Activated CD8-positive, alpha-beta T cell treated with anti-CD3 and anti-CD28 coated beads for 36 hours (primary cell): Measurements from ENCODE around the gene RAD51B. TPM values are rescaled to one million over a fixed set of nuclear protein-coding genes. Genes with fewer than 3 reads are reported as not detected.

ENCODE experiments used
- ATAC-seq: fragments of 200-7000 bp; cut with Tn5 transposase; one replicate; pipeline ENCODE4 v1.10.0; 2021; ENCODE audit warnings: mild to moderate bottlenecking, moderate library complexity
- CTCF ChIA-PET: fragments of 350-600 bp; sonication (Branson Sonifier 250); formaldehyde crosslinking; loops from one replicate; lab custom pipeline; 2021; ENCODE audit warnings: antibody characterized with exemption; lab: Charles Lee
- POLR2A ChIA-PET: fragments of 350-600 bp; sonication (Branson Sonifier 250); formaldehyde crosslinking; loops from one replicate; lab custom pipeline; 2021; ENCODE audit warnings: antibody characterized with exemption; lab: Charles Lee
- DNase-seq: peaks from one replicate; pipeline ENCODE4 v3.0.0-alpha.2; 2020
- H3K27ac Mint-ChIP-seq: one replicate; pipeline ENCODE4 v1.8.0; 2021; ENCODE audit warnings: mild to moderate bottlenecking, mixed read lengths
- H3K27me3 Mint-ChIP-seq: one replicate; pipeline ENCODE4 v1.8.0; 2021; ENCODE audit warnings: mixed read lengths
- H3K36me3 Mint-ChIP-seq: one replicate; pipeline ENCODE4 v1.8.0; 2021; ENCODE audit warnings: low read depth, mixed read lengths
- H3K4me1 Mint-ChIP-seq: one replicate; pipeline ENCODE4 v1.8.0; 2021; ENCODE audit warnings: low read depth, mixed read lengths
- H3K4me3 Mint-ChIP-seq: one replicate; pipeline ENCODE4 v1.8.0; 2021; ENCODE audit warnings: mild to moderate bottlenecking, moderate library complexity, mixed read lengths
- H3K9me3 Mint-ChIP-seq: one replicate; pipeline ENCODE4 v1.8.0; 2021; ENCODE audit warnings: mixed read lengths
- intact Hi-C: fragments of 100-400 bp; cut with micrococcal nuclease; formaldehyde crosslinking; loops from one replicate; pipeline ENCODE4 v1.10.0; 2022
- total RNA-seq, 2 experiments: library from RNA; stranded (reverse); gene quantifications; one replicate each; pipeline ENCODE4 v1.2.3, GENCODE V29; 2021
- TF ChIP-seq, protein P1 (sequence below): fragments of 200-600 bp; IDR thresholded peaks from one replicate; pipeline ENCODE4 v1.8.0; 2022; ENCODE audit warnings: antibody characterized with exemption, mild to moderate bottlenecking

RAD51B gene
- total RNA-seq, 2 experiments from 2014 or later: 38.2 to 40.6 TPM

DNA sequence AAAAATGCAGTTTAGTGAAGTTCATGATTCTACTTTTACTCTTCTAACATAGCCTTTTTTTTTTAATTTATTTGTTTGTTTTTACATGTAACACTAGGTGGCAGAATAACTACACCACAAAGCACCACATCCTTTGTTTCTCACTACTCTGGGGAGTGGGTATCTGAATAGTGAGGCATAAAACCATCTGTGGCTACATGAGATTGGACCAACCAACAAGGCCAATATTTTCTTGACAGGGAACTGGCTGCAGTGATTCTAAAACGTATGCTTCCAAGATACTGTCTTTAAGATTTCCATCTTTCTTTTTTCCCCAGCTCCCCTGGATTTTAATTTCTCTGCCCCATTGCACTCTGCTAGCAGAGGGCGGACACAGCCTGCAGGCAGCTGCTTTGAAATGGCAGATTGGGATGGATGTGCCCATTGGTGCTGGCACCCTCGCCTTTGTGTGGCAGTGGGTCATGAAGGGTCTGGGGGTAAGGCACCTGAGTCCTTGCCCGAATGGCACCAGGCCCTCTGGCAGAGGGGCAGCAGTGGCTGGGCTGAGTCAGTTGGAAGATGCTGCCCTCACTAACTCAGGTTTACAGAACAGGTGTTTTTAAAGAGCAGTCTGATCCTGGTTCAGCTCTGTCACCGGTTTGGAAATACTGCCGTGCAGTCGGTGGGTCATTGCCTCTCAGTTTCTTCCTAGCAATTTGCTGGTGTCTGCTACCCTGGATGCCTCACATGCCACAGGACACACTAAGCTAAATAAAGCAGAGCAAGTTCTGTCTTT is 429.1 kb downstream of the RAD51B start:
- CTCF ChIA-PET: interaction anchor here (0.7 to 8.3 kb wide), 31 partner anchors 8 to 596 kb away, joined by 3 to 87 read pairs (median 3); partner anchors contain the start of gene ZFP36L1
- peaks cover 41% of the 10 kb centered on the region for H3K4me1 Mint-ChIP-seq
- no peak overlapping the region for H3K4me3 Mint-ChIP-seq
- H3K36me3 Mint-ChIP-seq: no peaks in the 10 kb centered on the region
- DNase-seq (no peak), ATAC-seq (peak; percentile 70)
- H3K27ac Mint-ChIP-seq: no peak overlapping the region
- intact Hi-C loops: loop anchor here (5.0 to 10.0 kb wide), 2 partner anchors 304 to 569 kb away; no protein-coding TSS in a partner anchor
- POLR2A ChIA-PET: interaction anchor here (1.0 kb wide), 1 partner anchor 12 kb away, joined by 3 read pairs; no protein-coding TSS in a partner anchor
- no peaks in the 10 kb centered on the region for H3K27me3 Mint-ChIP-seq
- H3K9me3 Mint-ChIP-seq: no peaks in the 10 kb centered on the region
- TF ChIP-seq, protein P1, sequence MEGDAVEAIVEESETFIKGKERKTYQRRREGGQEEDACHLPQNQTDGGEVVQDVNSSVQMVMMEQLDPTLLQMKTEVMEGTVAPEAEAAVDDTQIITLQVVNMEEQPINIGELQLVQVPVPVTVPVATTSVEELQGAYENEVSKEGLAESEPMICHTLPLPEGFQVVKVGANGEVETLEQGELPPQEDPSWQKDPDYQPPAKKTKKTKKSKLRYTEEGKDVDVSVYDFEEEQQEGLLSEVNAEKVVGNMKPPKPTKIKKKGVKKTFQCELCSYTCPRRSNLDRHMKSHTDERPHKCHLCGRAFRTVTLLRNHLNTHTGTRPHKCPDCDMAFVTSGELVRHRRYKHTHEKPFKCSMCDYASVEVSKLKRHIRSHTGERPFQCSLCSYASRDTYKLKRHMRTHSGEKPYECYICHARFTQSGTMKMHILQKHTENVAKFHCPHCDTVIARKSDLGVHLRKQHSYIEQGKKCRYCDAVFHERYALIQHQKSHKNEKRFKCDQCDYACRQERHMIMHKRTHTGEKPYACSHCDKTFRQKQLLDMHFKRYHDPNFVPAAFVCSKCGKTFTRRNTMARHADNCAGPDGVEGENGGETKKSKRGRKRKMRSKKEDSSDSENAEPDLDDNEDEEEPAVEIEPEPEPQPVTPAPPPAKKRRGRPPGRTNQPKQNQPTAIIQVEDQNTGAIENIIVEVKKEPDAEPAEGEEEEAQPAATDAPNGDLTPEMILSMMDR: peak; percentile 87

DNA sequence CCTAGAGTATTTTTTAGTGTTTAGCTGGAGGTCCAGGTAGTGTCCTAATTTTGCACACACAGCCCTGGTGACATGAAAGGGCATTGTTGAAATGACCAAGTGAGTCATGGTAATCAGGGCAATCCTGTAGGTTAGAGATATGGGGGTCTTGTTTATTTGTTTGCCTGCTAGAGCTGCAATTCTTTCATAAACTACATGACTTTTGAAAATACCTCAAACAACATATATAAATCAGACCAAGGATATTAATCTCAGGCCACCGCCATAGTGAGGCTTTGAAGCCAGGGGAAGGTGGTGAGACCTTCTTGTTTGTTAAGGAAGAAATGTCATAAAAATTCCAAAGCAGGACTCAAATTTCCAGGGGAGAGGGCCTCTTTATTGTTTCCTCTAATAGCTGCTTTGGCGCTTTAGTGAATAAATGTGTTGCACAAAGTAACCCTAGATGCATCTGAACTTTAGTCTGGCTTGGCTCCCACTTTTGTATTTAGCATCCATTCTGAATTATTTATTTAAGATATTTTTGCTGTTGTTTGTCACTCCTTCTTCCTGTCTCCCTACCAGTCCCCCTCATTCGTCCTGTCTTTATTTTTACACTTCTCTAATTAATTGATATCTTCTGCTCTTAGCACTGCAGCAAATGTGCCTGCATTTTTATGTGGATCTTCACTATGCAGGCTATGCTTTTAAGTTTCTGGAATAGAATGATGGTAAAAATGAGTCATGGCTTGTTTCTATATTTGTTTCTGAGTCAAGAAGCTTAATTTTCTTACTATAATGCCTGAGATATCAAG is 430.3 kb downstream of the RAD51B start:
- no peak overlapping the region for H3K4me3 Mint-ChIP-seq
- H3K27ac Mint-ChIP-seq: peak overlapping the region; percentile 50
- H3K4me1 Mint-ChIP-seq: peaks cover 39% of the 10 kb centered on the region
- ChIA-PET POLR2A (interaction anchor here (0.6 to 1.7 kb wide), 4 partner anchors 26 to 566 kb away, joined by 3 to 5 read pairs (median 4); partner anchors contain the start of gene ZFP36L1), CTCF (interaction anchor here (0.7 to 8.3 kb wide), 30 partner anchors 9 to 594 kb away, joined by 3 to 87 read pairs (median 3); partner anchors contain the start of gene ZFP36L1)
- DNase-seq (no peak), ATAC-seq (no peak)
- TF ChIP-seq, protein P1: no peak
- no peaks in the 10 kb centered on the region for H3K27me3 Mint-ChIP-seq
- no peaks in the 10 kb centered on the region for H3K36me3 Mint-ChIP-seq
- intact Hi-C loops: loop anchor here (5.0 to 10.0 kb wide), 2 partner anchors 305 to 567 kb away; no protein-coding TSS in a partner anchor
- H3K9me3 Mint-ChIP-seq: no peaks in the 10 kb centered on the region

DNA sequence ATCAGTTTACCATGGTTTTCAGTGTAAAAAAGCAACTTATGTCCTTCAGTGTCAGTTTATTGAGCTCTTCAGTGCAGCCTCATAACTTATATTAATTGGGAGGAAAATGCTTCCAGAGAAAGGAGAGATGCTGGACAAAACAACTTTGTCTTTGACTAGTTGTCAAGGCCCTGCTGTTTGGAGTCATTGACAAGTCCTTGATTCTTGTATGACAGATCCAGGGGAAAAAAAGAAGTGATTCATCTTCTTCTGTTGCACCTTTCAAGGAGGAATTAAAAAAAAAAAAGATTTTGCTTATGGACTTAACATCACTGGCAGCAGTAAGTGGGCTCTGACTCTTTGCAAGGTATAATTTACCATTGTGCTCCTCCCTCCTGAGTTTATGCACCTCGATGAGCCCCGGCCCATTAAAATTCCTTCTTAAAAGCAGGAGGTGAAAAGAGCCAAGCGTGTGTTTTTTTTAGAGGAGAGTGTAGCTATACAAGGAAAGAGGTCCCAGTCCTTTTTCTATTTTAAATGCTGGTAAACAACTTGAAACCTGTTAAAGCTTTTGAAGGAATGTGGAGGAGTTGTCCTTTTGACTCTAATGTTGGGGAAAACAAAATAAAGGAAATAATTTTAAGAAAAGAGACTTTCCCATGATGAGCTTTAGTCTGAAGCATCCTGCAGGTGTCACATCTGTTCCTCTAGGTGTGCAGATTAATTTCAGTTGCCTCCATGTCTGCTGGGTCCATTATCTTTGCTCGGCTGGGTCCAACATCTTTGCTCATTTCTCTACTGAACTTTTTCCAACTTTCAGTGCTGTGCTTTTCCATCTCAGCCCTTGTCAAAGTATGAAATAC is 431.6 kb downstream of the RAD51B start:
- CTCF ChIA-PET: interaction anchor here (0.7 to 8.3 kb wide), 12 partner anchors 9 to 593 kb away, joined by 3 to 87 read pairs (median 3); partner anchors contain the start of gene ZFP36L1

DNA sequence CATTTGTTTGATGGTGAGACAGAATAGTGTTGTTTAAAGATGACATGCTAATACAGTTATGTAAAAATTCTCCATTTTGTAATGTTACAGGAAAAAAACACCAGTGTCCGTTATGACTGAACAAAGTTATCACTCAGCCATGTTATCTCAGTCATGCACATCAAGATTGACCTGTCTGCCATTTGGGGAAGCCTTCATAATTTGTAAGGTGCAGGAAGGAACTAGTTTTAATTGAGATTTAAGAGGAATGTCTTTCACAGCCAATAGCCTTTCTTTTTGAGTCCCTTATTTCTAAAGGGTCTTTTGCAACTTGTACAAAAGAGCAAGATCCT is 432.2 kb downstream of the RAD51B start:
- no peak overlapping the region for H3K4me3 Mint-ChIP-seq
- no peaks in the 10 kb centered on the region for H3K9me3 Mint-ChIP-seq
- intact Hi-C loops: no loop called here
- ChIA-PET CTCF (interaction anchor here (1.0 to 8.3 kb wide), 6 partner anchors 9 to 592 kb away, joined by 3 to 87 read pairs (median 8); partner anchors contain the start of gene ZFP36L1), POLR2A (interaction anchor here (1.1 to 1.6 kb wide), 2 partner anchors 536 to 566 kb away, joined by 3 read pairs; no protein-coding TSS in a partner anchor)
- DNase-seq (no peak), ATAC-seq (no peak)
- TF ChIP-seq, protein P1: no peak
- peaks cover 52% of the 10 kb centered on the region for H3K4me1 Mint-ChIP-seq
- no peaks in the 10 kb centered on the region for H3K36me3 Mint-ChIP-seq
- no peaks in the 10 kb centered on the region for H3K27me3 Mint-ChIP-seq
- no peak overlapping the region for H3K27ac Mint-ChIP-seq

More for the DNA sequence above, 431.6 kb downstream of the RAD51B start:
- POLR2A ChIA-PET: interaction anchor here (1.1 to 1.7 kb wide), 3 partner anchors 536 to 566 kb away, joined by 3 to 5 read pairs (median 3); partner anchors contain the start of gene ZFP36L1
- Mint-ChIP-seq H3K27me3 (no peaks in the 10 kb centered on the region), H3K4me1 (peaks cover 48% of the 10 kb centered on the region), H3K27ac (peak overlapping the region; percentile 24), H3K36me3 (no peaks in the 10 kb centered on the region), H3K9me3 (no peaks in the 10 kb centered on the region), H3K4me3 (no peak overlapping the region)
- ATAC-seq (no peak), DNase-seq (no peak)
- intact Hi-C loops: no loop called here
- TF ChIP-seq, protein P1: no peak
